Neuronal stem cell (in vitro differentiated cells): ENCODE results near the gene ICAM2.

Experiments used
- DNase-seq: peaks from one replicate; pipeline ENCODE4 v3.0.0-alpha.2; 2013; ENCODE audit warnings: low spot score
- H2AFZ ChIP-seq: one replicate; pipeline ENCODE4 v1.6.1; 2013; ENCODE audit warnings: mild to moderate bottlenecking, low read length, inconsistent platforms
- H2AK5ac ChIP-seq: 2 replicates; pipeline ENCODE4 v1.6.1; 2013; ENCODE audit warnings: low read depth, mild to moderate bottlenecking, inconsistent platforms, low read length, moderate library complexity, mixed read lengths
- H2BK120ac ChIP-seq: 2 replicates; pipeline ENCODE4 v1.6.1; 2013; ENCODE audit warnings: low read depth, mild to moderate bottlenecking, inconsistent platforms, low read length, moderate library complexity, mixed read lengths
- H2BK12ac ChIP-seq: one replicate; pipeline ENCODE4 v1.6.1; 2013; ENCODE audit warnings: low read length, inconsistent platforms
- H2BK15ac ChIP-seq: 2 replicates; pipeline ENCODE4 v1.6.1; 2013; ENCODE audit warnings: mild to moderate bottlenecking, low read length, inconsistent platforms, mixed read lengths
- H2BK5ac ChIP-seq: one replicate; pipeline ENCODE4 v1.6.1; 2013; ENCODE audit warnings: inconsistent platforms, mild to moderate bottlenecking, low read length, moderate library complexity
- H3K14ac ChIP-seq: one replicate; pipeline ENCODE4 v1.6.1; 2013; ENCODE audit warnings: low read length, inconsistent platforms
- H3K18ac ChIP-seq: 2 replicates; pipeline ENCODE4 v1.6.1; 2013; ENCODE audit warnings: low read length, inconsistent platforms
- H3K23ac ChIP-seq: 2 replicates; pipeline ENCODE4 v1.6.1; 2013; ENCODE audit warnings: low read depth, mild to moderate bottlenecking, mixed read lengths, low read length, inconsistent platforms; ENCODE audit not compliant: poor library complexity
- H3K27ac ChIP-seq: replicated peaks from 3 replicates; pipeline ENCODE4 v1.5.1; 2013; ENCODE audit warnings: low read length, inconsistent platforms
- H3K27me3 ChIP-seq, 3 experiments: 2 replicates each; pipeline ENCODE4 v1.6.1; 2013; ENCODE audit warnings: low read length in 3 of 3, mild to moderate bottlenecking in 2 of 3, inconsistent platforms in 1 of 3, low read depth in 1 of 3, mixed read lengths in 1 of 3, moderate library complexity in 1 of 3; ENCODE audit not compliant: control insufficient read depth in 3 of 3, insufficient read depth in 3 of 3
- H3K36me3 ChIP-seq, 2 donors: replicated peaks in 1 of 2; 2 replicates each; pipeline ENCODE4 v1.6.1; 2013; ENCODE audit warnings: low read length in 2 of 2; ENCODE audit not compliant: control insufficient read depth in 2 of 2, insufficient read depth in 2 of 2
- H3K4ac ChIP-seq: 2 replicates; pipeline ENCODE4 v1.6.1; 2013; ENCODE audit warnings: inconsistent platforms, mild to moderate bottlenecking, low read length, moderate library complexity
- H3K4me1 ChIP-seq, 2 donors: 1 replicate in 1 of 2; 2 replicates in 1 of 2; pipeline ENCODE4 v1.6.1; 2013; ENCODE audit warnings: low read length in 2 of 2, low read depth in 1 of 2; ENCODE audit not compliant: control insufficient read depth in 2 of 2, insufficient read depth in 1 of 2
- H3K4me2 ChIP-seq: one replicate; pipeline ENCODE4 v1.6.1; 2013; ENCODE audit warnings: mild to moderate bottlenecking, low read length, inconsistent platforms; ENCODE audit not compliant: insufficient read depth, poor library complexity, severe bottlenecking
- H3K4me3 ChIP-seq, 2 donors: 2 replicates each; pipeline ENCODE4 v1.5.1; 2013; ENCODE audit warnings: low read length in 2 of 2, mild to moderate bottlenecking in 2 of 2, inconsistent platforms in 1 of 2, moderate library complexity in 1 of 2
- H3K79me1 ChIP-seq: one replicate; pipeline ENCODE4 v1.6.1; 2013; ENCODE audit warnings: low read depth, mild to moderate bottlenecking, inconsistent platforms, low read length, moderate library complexity
- H3K9ac ChIP-seq: one replicate; pipeline ENCODE4 v1.6.1; 2013; ENCODE audit warnings: mild to moderate bottlenecking, low read depth, low read length, inconsistent platforms; ENCODE audit not compliant: poor library complexity
- H3K9me3 ChIP-seq, 2 donors: replicated peaks in 1 of 2; 2 replicates each; pipeline versions ENCODE3 to v1.6.1; 2013; ENCODE audit warnings: low read length in 2 of 2, mild to moderate bottlenecking in 2 of 2, inconsistent platforms in 1 of 2, low read depth in 1 of 2, mixed read lengths in 1 of 2, moderate library complexity in 1 of 2; ENCODE audit not compliant: control insufficient read depth in 2 of 2, insufficient read depth in 1 of 2
- H4K8ac ChIP-seq: one replicate; pipeline ENCODE4 v1.6.1; 2013; ENCODE audit warnings: low read depth, mild to moderate bottlenecking, inconsistent platforms, low read length, moderate library complexity
- H4K91ac ChIP-seq: one replicate; pipeline ENCODE4 v1.6.1; 2013; ENCODE audit warnings: low read length, low read depth, mild to moderate bottlenecking, inconsistent platforms; ENCODE audit not compliant: poor library complexity
- WGBS, 2 donors: extraction: QIAGEN DNeasy Blood & Tissue Kit; methylation state at CpG; one replicate each; pipeline ENCODE4 v1.1.7; 2013; ENCODE audit warnings: missing lambda C conversion rate in 2 of 2, mixed read lengths in 1 of 2; ENCODE audit not compliant: insufficient read length in 2 of 2, insufficient replicate concordance in 1 of 2; ENCODE audit errors: extremely low coverage in 2 of 2; 5-methylcytosine and 5-hydroxymethylcytosine counted together

Gene ICAM2

GRCh38 chr17:63955791-63956190, 64.6 kb downstream of the ICAM2 start:
- H3K79me1 ChIP-seq = no peaks in the 10 kb centered on the region
- no peak overlapping the region for H4K8ac ChIP-seq
- no peak overlapping the region for H3K4me2 ChIP-seq
- H2BK15ac ChIP-seq = no peak overlapping the region
- H3K14ac ChIP-seq = no peak overlapping the region
- no peak overlapping the region for H2AFZ ChIP-seq
- H3K4me1 ChIP-seq = peaks cover 0 to 13% of the 10 kb centered on the region in 2 donors
- H3K9me3 ChIP-seq = no peaks in the 10 kb centered on the region
- H3K27ac ChIP-seq = no peak overlapping the region
- H3K4ac ChIP-seq = no peak overlapping the region
- no peak overlapping the region for H2BK5ac ChIP-seq
- no peak overlapping the region for H2BK12ac ChIP-seq
- no peak overlapping the region for H3K9ac ChIP-seq
- H3K36me3 ChIP-seq = no peaks in the 10 kb centered on the region
- H2BK120ac ChIP-seq = no peak overlapping the region
- no peak overlapping the region for H3K4me3 ChIP-seq
- H2AK5ac ChIP-seq = no peak overlapping the region
- H3K18ac ChIP-seq = no peak overlapping the region
- peak overlapping the region; percentile 24 for H4K91ac ChIP-seq
- H3K27me3 ChIP-seq = peaks cover 0 to 16% (median 0%) of the 10 kb centered on the region in 3 experiments
- DNase-seq = no peak
- WGBS, 2 donors = no CpG with 5 or more reads among the region's 4 CpGs
- H3K23ac ChIP-seq = no peak overlapping the region

DNA sequence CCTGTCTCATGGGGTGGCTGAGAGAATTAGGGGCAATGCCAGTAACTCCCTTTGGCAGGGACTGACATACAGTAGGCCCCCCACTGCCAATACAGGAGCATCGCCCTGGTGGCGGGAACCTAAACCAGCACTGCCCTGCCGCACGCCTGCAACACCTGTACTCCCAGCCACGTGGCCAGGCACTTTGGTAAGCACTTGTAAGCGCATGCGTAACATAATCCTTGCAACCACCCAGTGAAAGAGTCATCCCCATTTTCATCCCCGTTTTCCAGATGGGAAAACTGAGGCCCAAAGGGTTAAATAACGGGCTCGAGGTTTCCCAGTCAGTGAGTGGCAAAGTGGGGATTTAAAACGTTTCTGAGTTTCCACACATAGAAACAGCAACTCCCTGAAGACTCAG, 65.2 kb downstream of the ICAM2 start:
- Histone ChIP-seq H3K14ac (no peak overlapping the region), H2BK15ac (no peak overlapping the region), H2BK12ac (no peak overlapping the region), H3K9me3 (no peaks in the 10 kb centered on the region), H3K36me3 (no peaks in the 10 kb centered on the region), H3K4me3 (no peak overlapping the region), H3K9ac (no peak overlapping the region), H4K91ac (no peak overlapping the region), H2BK5ac (no peak overlapping the region), H2AFZ (no peak overlapping the region), H3K4ac (no peak overlapping the region), H3K23ac (no peak overlapping the region), H3K79me1 (no peaks in the 10 kb centered on the region), H3K18ac (no peak overlapping the region), H3K27me3 (peaks cover 0 to 10% (median 0%) of the 10 kb centered on the region in 3 experiments), H3K4me1 (peaks cover 0 to 7% of the 10 kb centered on the region in 2 donors), H3K27ac (no peak overlapping the region), H4K8ac (no peak overlapping the region), H2BK120ac (no peak overlapping the region), H2AK5ac (no peak overlapping the region), H3K4me2 (no peak overlapping the region)
- no peak for DNase-seq
- WGBS, 2 donors = no CpG with 5 or more reads among the region's 11 CpGs

DNA sequence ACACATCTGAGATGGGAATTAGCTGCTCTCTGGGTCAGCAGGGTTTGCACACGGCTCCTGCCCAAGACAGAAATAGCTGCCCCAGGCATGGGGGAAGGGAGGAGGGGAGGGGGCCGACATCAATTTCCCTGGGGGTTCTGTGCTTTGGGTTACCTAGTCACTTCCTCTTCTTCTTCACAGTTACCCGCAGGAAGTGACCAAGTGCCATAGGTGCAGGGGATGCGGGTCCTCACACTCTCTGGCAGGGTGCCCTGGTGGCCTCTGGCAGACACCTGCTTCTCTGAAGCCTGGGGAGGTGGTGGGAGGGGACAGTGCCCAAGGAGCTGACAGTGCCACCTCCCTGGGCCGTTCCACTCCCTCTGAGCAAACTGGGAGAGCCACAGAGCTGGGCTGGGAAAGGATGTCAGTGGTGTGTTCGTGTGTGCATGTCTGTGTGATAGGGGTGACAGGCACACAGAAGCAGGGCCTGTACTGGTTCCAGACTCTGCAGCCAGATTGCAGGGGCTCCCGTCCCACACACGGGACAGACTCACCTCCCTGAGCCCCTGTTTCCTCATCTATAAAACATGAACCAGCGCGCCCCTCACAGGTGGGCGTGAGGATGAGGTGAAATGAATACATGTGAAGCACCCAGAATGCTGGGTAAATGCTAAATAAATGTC, 65.9 kb downstream of the ICAM2 start:
- no peak overlapping the region for H2BK5ac ChIP-seq
- no peak for DNase-seq
- H3K9me3 ChIP-seq = no peaks in the 10 kb centered on the region
- H2BK15ac ChIP-seq = peak overlapping the region; percentile 72
- peak overlapping the region; percentile 18 for H3K18ac ChIP-seq
- H3K4me1 ChIP-seq = peaks cover 0 to 3% of the 10 kb centered on the region in 2 donors
- no peak overlapping the region for H2BK12ac ChIP-seq
- H3K9ac ChIP-seq = no peak overlapping the region
- peak overlapping the region; percentile 27 for H3K23ac ChIP-seq
- H3K36me3 ChIP-seq = no peaks in the 10 kb centered on the region
- no CpG with 5 or more reads among the region's 11 CpGs for WGBS, 2 donors
- H3K27ac ChIP-seq = no peak overlapping the region
- H3K79me1 ChIP-seq = no peaks in the 10 kb centered on the region
- H2BK120ac ChIP-seq = no peak overlapping the region
- H4K91ac ChIP-seq = no peak overlapping the region
- H2AFZ ChIP-seq = no peak overlapping the region
- H4K8ac ChIP-seq = no peak overlapping the region
- H3K4me3 ChIP-seq = no peak overlapping the region
- H3K4ac ChIP-seq = no peak overlapping the region
- no peak overlapping the region for H2AK5ac ChIP-seq
- peaks cover 0 to 3% (median 0%) of the 10 kb centered on the region in 3 experiments for H3K27me3 ChIP-seq
- no peak overlapping the region for H3K4me2 ChIP-seq
- H3K14ac ChIP-seq = peak overlapping the region; percentile 57
